SIG-M5 (cell line): Measurements from ENCODE around the gene LLGL2.
"Not testable (repeated sequence)": the region's sequence is repeated elsewhere in the genome, so short reads cannot be mapped to it uniquely, and the experiment has no call there.

ENCODE experiments used
- DNase-seq: peaks from one replicate; lab custom pipeline; 2025; lab: John Stamatoyannopoulos, UW

Gene LLGL2

GRCh38 chr17:75571197-75571884 lies 45.8 kb downstream of the LLGL2 start:
- peak; percentile 96 for DNase-seq

DNA sequence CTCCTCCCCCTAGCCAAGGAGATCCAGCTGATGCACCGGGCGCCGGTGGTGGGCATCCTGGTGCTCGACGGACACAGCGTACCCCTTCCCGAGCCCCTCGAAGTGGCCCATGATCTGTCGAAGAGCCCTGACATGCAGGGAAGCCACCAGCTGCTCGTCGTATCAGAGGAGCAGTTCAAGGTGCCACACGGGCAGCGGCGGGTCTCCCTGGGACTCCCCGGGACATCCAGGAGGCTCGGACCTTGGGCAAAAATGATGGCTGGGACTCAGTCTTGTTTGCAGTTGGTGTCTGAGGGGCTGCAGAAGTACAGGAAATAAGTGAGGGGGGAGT lies 46.4 kb downstream of the LLGL2 start:
- DNase-seq = no peak

- no peak for DNase-seq
Observed at GRCh38 chr17:75572713-75573539, 47.4 kb downstream of the LLGL2 start.

DNA sequence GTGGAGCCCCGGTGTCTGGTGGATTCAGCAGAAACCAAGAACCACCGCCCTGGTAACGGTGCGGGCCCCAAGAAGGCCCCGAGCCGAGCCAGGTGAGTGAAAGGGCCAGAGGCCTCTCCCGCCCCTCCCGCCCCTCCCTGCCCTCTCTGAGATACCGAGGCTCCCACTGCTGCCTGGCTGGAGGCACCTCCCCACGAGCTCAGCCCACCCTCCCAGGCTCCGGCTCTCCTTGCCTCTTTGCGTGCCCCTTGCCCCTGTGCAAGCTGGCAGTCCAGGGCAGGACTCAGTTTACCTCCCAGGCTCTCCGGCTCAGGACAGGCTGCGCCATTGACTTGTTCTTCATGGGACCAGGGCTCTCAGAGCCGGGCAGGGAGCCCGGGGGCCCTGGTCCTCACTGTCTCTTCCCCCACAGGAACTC lies 48.1 kb downstream of the LLGL2 start:
- no peak for DNase-seq

DNA sequence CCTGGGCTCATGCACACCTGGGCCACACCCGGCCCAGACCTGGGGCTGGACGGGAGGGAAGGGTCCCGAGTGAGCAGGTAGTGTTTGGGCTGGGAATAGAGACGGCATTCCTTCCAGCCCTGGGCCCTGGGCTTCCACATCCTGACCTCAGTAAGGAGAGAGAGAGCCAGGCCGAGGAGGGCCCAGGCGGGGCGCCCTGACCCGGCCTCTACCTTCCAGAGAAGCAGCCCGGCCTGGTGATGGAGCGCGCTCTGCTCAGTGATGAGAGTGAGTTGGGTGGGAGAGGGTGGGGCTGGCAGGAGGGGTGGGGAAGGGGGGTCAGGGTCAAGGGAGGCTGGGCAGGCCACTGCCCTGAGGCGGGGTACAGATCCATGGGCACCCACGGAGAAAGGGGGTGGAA lies 48.5 kb downstream of the LLGL2 start:
- DNase-seq = no peak

GRCh38 chr17:75574404-75575036 lies 49.0 kb downstream of the LLGL2 start:
- no peak for DNase-seq

DNA sequence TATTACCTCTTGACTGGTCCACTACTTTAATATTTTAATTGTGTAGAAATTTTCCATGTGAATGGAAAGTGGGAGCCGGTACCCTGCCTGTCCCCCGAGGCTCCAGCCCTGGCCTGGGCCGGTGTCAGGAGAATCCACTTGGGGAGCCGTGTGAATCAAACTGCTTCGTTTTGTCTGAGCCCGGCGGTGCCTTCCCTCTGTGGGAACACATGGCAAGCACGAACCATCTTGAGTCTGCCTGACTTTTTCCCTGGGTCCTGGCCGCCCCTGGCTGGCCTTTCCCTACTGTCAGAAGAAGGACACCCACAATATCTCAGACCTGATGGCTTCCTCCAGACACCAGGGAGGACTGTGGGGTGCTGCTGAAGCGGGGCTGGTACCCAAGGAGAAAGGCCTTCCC lies 49.7 kb downstream of the LLGL2 start:
- no peak for DNase-seq

GRCh38 chr17:75575728-75576127 lies 50.2 kb downstream of the LLGL2 start:
- DNase-seq = no peak

- DNase-seq = no peak
Observed at GRCh38 chr17:75576661-75577060, 51.2 kb downstream of the LLGL2 start.

- not testable (repeated sequence) for DNase-seq
Observed at GRCh38 chr17:75581121-75581725, 55.7 kb downstream of the LLGL2 start.

- not testable (repeated sequence) for DNase-seq
Observed at GRCh38 chr17:75583197-75583596, 57.7 kb downstream of the LLGL2 start.

DNA sequence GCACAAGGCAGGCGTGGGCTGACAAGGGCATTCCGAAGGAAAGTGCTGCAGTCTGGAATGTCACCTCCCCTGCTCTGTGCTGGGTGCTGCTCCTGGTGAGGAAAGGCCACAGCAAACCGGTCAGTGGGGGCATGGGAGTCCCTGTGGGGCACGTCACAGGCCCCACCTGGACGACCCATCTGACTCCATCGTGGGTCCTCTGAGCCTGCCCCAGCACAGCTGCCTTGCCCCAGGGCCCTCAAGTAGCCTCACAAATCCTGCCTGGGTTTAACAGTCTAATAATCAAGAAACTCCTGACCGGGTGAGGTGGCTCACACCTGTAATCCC lies 59.3 kb downstream of the LLGL2 start:
- no peak for DNase-seq

DNA sequence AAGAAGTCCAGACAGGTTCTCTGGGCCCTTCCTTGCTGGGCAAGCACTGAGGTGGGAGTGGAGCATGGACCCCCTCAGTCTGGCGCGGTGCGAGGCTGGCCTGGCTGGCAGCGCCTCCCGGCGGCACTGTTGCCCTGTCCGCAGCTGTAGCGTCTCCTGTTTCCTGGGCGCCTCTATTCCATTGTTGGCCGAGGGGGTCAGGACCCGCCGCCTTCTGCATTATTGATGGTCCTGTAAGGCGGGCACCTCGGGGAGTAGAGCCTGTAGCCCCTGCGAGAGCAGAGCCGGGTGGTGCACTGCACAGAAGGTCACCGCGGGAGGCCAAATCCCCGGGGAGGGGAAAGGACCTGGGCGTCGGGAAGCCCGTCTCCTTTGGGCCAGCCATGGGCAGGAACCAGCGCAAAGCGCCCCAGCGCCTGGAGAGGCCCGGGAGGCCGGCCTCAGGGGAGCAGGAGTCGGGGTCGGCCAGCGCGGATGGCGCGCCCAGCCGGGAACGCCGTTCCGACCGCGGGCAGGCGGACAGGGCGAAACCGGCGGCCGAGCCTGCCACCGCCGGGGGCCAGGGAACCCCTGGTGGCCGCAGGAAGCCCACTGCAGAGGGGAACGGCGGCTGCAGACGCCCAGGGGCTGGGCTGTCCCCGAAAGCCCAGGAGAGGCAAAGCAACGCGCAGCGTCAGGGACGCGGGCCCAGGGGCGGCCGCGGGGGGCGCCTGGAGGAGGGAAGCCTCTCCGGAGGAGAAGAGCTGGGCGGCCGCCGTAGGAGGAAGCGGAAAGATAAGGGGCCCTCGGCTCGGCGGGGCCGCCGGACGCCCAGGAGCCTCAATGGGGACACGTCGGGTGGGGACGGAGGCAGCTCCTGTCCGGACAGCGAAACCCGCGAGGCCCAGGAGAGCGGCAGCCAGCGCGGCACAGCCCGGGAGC lies 62.4 kb downstream of the LLGL2 start, which contains the start of gene MYO15B:
MYO15B (plus strand) TSS at position 126 of the 921 bp plus-strand sequence; CDS start at position 384, 258 bp downstream.
- no peak for DNase-seq

GRCh38 chr17:75588596-75589011 lies 63.1 kb downstream of the LLGL2 start:
- no peak for DNase-seq

DNA sequence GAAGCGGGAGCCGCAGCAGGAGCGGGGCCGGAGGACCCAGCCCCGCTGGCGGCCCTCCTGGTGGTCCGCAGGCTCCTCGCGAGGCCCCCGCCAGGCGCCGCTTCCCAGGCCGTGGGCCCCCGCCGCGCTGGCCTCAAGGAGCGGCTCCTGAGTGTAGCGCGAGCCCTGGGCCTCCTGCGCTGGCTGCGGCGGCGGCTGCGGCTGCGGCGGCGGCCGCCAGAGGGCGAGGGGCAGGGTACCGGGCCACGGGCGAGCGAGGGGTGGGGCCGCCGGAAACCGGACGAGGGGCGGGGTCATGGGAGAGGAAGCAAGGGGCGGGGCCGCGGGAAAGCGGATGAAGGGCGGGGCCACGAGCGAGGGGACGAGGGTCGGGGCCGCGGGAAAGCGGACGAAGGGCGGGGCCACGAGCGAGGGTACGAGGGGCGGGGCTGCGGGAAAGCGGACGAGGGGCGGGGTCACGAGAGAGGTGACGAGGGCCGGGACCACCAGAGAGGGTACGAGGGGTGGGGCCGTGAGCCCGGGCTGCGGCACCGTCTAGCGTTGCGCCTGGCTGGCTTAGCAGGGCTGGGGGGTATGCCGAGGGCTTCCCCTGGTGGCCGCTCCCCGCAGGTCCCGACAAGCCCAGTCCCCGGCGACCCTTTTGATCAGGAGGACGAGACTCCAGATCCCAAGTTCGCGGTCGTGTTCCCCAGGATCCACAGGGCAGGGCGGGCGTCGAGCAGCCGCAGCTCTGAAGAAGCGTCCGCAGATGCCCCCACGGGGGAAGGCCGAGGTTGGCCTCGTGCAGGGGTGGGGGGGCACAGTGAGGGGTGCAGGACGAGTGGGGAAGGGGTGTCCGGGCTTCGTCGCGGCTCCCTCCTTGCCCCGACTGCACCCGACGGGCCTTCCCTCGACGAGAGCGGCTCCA lies 63.8 kb downstream of the LLGL2 start:
- no peak for DNase-seq

DNA sequence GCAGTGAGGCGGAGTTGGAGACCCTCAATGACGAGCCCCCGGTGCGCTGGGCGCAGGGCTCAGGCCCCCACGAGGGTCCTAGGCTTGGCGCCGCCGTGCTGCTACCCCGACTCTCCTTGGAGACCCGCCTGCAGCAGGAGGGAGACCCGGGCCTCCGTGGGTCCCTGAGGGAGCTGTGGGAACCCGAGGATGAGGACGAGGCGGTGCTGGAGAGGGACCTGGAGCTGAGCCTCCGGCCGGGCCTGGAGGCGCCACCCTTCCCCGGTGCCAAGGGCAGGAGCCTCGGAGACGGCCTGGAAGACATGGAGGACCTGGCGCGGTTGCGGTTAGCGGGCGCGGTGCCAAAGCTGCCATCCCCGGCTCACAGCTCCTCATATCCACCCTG lies 64.4 kb downstream of the LLGL2 start:
- no peak for DNase-seq

DNA sequence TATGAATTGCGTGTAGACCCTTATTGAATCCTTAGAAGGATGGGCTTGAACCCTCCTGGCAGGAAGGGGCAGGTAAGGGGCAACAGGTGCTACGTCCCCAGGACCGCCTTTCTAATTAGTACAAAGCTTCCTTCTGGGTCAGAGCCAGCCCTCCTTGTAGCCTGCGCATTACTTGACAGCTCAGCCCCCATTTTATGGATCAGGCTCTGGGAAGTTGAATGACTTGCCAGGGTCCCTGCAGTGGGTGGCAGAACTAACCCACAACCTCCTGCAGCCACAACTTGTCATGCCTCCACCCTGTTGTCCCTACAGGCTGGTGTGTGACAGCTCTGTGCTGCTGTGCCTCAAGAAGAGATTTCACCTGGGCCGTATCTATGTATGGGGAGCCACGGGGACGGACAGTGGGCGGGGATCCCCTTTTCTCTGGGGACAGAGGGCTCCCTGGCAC lies 64.8 kb downstream of the LLGL2 start:
- no peak for DNase-seq

DNA sequence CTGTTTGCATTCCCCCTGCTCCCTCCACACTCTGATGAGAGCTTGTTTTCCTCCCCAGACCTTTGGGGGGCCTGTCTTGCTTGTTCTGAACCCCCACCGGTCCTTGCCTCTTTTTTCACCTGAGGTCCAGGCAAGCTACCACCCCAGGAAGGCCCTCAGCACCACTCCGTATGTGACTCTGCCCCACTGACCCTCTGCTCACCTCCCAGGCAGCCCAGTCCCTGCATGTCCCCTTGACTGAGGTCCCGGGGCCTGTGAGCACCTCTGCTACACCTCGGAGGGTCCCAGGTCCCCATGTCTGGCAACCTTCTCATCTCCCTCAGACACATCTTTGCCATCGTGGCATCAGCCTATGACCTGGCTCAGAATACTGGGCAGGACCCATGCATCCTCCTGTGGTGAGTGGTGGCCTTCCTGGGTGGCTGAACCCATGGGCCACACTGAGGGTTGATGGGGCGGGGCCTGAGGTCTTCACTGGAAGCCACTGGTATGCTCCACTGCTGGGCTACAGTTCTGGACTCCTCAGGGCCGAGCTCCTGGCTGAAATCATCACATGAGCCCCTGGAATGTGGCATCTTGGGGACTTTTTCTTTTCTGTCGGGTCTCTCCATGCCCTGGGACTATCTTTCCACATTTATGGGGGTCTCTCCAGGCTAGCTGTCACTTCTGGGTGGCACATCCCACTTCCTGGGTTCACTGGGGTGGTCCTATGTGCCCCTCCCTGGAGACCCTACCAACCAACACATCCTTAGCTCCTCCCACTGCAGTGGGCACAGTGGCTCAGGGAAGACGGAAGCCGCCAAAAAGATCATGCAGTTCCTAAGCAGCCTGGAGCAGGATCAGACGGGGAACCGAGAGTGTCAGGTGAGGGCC lies 65.6 kb downstream of the LLGL2 start:
- no peak for DNase-seq

- DNase-seq = no peak
Observed at GRCh38 chr17:75591722-75592302, 66.3 kb downstream of the LLGL2 start.
